ENCODE measurements around the gene REXO5.

REXO5 gene

GRCh38 chr16:20875355-20875650 lies 69.0 kb downstream of the REXO5 start:
- Histone ChIP-seq H4K20me1 (ENCODE audit: insufficient read depth, low read length) (peaks cover 12% of the 10 kb centered on the region), H3K9ac (ENCODE audit: low read length) (no peak overlapping the region), H3K4me2 (ENCODE audit: low read depth, low read length) (peak overlapping the region; percentile 86), H3F3A (ENCODE audit: insufficient read depth, low read length) (peaks cover 26% of the 10 kb centered on the region), H3K36me3 (replicated peaks; ENCODE audit: insufficient read depth, low read length) (no peaks in the 10 kb centered on the region), H3K27me3 (replicated peaks; ENCODE audit: insufficient read depth, low read length) (no peaks in the 10 kb centered on the region), H3K27ac (ENCODE audit: low read length) (peak overlapping the region; percentile 79; the same call in 1 of the 2 replicates), H3K9me2 (replicated peaks; ENCODE audit: insufficient read depth, low read length) (no peaks in the 10 kb centered on the region), H3K9me3 (replicated peaks; ENCODE audit: insufficient read depth, low read length) (no peaks in the 10 kb centered on the region), H3K79me2 (ENCODE audit: low read length) (peaks cover 27% of the 10 kb centered on the region), H2AFZ (ENCODE audit: low read length) (no peak overlapping the region), H3K4me3 (ENCODE audit: low read length) (peak overlapping the region; percentile 15; the same call in 1 of the 2 replicates), H3K4me1 (ENCODE audit: low read length) (peaks cover 30% of the 10 kb centered on the region)
- no peak for TF ChIP-seq EZH2 (optimal IDR thresholded peaks at IDR 0.05; ENCODE audit: low read depth, low read length)
- no peak for DNase-seq

DNA sequence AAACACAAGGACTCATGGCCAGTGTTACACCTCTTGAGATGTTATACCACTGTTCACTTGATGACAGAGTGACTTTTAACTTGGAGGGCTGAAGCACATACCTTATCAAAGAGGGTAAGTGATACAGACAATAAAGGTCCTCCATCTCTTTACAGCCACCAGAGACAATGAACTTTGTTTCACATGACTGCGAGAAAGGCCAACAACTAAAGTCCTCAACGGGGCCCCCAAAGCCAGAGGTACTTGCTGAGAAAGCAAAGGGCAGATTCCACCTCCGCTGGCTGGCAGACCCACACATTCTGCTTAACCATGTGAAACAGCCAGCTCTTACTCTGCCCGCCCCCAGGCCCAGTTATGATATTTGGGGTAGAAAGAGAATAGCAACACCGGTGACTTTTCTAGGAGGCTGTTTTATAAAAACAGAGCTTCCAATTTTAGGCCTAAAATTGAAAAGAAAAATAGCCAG lies 72.4 kb downstream of the REXO5 start:
- Histone ChIP-seq H3K27me3 (replicated peaks; ENCODE audit: insufficient read depth, low read length) (no peaks in the 10 kb centered on the region), H3K36me3 (replicated peaks; ENCODE audit: insufficient read depth, low read length) (no peaks in the 10 kb centered on the region), H3K4me1 (ENCODE audit: low read length) (peaks cover 17% of the 10 kb centered on the region), H4K20me1 (ENCODE audit: insufficient read depth, low read length) (peaks cover 5% of the 10 kb centered on the region), H3K9me2 (replicated peaks; ENCODE audit: insufficient read depth, low read length) (no peaks in the 10 kb centered on the region), H3K79me2 (ENCODE audit: low read length) (peaks cover 9% of the 10 kb centered on the region), H3K9ac (ENCODE audit: low read length) (no peak overlapping the region), H3K4me3 (ENCODE audit: low read length) (no peak overlapping the region), H2AFZ (ENCODE audit: low read length) (no peak overlapping the region), H3F3A (ENCODE audit: insufficient read depth, low read length) (peaks cover 20% of the 10 kb centered on the region), H3K9me3 (replicated peaks; ENCODE audit: insufficient read depth, low read length) (no peaks in the 10 kb centered on the region), H3K27ac (ENCODE audit: low read length) (no peak overlapping the region), H3K4me2 (ENCODE audit: low read depth, low read length) (no peak overlapping the region)
- TF ChIP-seq EZH2 (optimal IDR thresholded peaks at IDR 0.05; ENCODE audit: low read depth, low read length) = no peak
- TF ChIP-seq EZH2phosphoT487 (IDR thresholded peaks at IDR 0.05; ENCODE audit: low read length) = no peak
- TF ChIP-seq, protein P1, sequence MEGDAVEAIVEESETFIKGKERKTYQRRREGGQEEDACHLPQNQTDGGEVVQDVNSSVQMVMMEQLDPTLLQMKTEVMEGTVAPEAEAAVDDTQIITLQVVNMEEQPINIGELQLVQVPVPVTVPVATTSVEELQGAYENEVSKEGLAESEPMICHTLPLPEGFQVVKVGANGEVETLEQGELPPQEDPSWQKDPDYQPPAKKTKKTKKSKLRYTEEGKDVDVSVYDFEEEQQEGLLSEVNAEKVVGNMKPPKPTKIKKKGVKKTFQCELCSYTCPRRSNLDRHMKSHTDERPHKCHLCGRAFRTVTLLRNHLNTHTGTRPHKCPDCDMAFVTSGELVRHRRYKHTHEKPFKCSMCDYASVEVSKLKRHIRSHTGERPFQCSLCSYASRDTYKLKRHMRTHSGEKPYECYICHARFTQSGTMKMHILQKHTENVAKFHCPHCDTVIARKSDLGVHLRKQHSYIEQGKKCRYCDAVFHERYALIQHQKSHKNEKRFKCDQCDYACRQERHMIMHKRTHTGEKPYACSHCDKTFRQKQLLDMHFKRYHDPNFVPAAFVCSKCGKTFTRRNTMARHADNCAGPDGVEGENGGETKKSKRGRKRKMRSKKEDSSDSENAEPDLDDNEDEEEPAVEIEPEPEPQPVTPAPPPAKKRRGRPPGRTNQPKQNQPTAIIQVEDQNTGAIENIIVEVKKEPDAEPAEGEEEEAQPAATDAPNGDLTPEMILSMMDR (IDR thresholded peaks at IDR 0.05; ENCODE audit: low read length) = no peak
- no peak for DNase-seq

- no peak overlapping the region for H3K27ac ChIP-seq (ENCODE audit: low read length)
- peaks cover 13% of the 10 kb centered on the region for H3F3A ChIP-seq (ENCODE audit: insufficient read depth, low read length)
- no peak overlapping the region for H3K9ac ChIP-seq (ENCODE audit: low read length)
- H3K4me2 ChIP-seq (ENCODE audit: low read depth, low read length) = no peak overlapping the region
- DNase-seq = no peak
- H3K36me3 ChIP-seq (replicated peaks; ENCODE audit: insufficient read depth, low read length) = no peaks in the 10 kb centered on the region
- no peaks in the 10 kb centered on the region for H4K20me1 ChIP-seq (ENCODE audit: insufficient read depth, low read length)
- H3K79me2 ChIP-seq (ENCODE audit: low read length) = peaks cover 8% of the 10 kb centered on the region
- no peaks in the 10 kb centered on the region for H3K9me2 ChIP-seq (replicated peaks; ENCODE audit: insufficient read depth, low read length)
- H3K4me1 ChIP-seq (ENCODE audit: low read length) = peaks cover 11% of the 10 kb centered on the region
- no peak for TF ChIP-seq EZH2 (optimal IDR thresholded peaks at IDR 0.05; ENCODE audit: low read depth, low read length)
- TF ChIP-seq, protein P1 (IDR thresholded peaks at IDR 0.05; ENCODE audit: low read length) = no peak
- no peak for TF ChIP-seq EZH2phosphoT487 (IDR thresholded peaks at IDR 0.05; ENCODE audit: low read length)
- H2AFZ ChIP-seq (ENCODE audit: low read length) = no peak overlapping the region
- no peaks in the 10 kb centered on the region for H3K9me3 ChIP-seq (replicated peaks; ENCODE audit: insufficient read depth, low read length)
- no peak overlapping the region for H3K4me3 ChIP-seq (ENCODE audit: low read length)
- no peaks in the 10 kb centered on the region for H3K27me3 ChIP-seq (replicated peaks; ENCODE audit: insufficient read depth, low read length)
Observed at GRCh38 chr16:20879175-20880040, 73.1 kb downstream of the REXO5 start.

All from MM.1S (cell line).